Forelimb muscle (tissue), 1 donor: Measurements from ENCODE around the gene RYR1. TPM values are rescaled to one million over a fixed set of nuclear protein-coding genes. Genes with fewer than 3 reads are reported as not detected.

ENCODE experiments used
- DNase-seq: peaks from one replicate; pipeline ENCODE4 v3.0.0-alpha.2; 2013; ENCODE audit warnings: low read depth
- polyA plus RNA-seq: library from polyadenylated mRNA; unstranded; fragments of 120-200 nt; gene quantifications from one replicate; pipeline ENCODE4 v1.2.1, GENCODE V29; 2013; ENCODE audit not compliant: insufficient read length

Gene RYR1
- 572 TPM for polyA plus RNA-seq

DNA sequence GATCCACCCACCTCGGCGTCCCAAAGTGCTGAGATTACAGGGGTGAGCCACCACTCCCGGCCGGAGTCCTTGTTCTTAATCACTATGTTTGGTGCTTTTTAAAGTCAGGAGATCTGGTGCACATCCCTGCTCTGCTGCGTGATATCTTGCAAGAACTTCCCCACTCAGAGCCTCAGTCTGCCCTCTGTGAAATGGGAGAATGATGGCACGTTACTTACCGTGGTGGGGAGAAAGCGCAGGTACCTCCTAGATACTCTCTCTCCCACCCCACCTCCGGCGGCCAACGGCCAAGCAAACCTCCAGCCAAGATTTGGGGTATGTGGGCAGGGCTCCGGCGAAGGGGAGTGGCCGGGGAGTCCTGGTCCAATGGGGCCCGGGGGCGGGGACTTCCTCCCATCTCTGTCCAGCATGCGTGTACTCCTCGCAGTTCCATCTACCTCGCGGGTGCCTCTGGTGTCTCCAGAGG lies at the start of gene RYR1:
Gene RYR1 (plus strand): TSS at position 424 of the 466 bp plus-strand sequence. CDS start 139 bp downstream, outside the sequence.
- no peak for DNase-seq

GRCh38 chr19:38383743-38384142 lies 49.7 kb upstream of the RYR1 start:
- DNase-seq = no peak

DNA sequence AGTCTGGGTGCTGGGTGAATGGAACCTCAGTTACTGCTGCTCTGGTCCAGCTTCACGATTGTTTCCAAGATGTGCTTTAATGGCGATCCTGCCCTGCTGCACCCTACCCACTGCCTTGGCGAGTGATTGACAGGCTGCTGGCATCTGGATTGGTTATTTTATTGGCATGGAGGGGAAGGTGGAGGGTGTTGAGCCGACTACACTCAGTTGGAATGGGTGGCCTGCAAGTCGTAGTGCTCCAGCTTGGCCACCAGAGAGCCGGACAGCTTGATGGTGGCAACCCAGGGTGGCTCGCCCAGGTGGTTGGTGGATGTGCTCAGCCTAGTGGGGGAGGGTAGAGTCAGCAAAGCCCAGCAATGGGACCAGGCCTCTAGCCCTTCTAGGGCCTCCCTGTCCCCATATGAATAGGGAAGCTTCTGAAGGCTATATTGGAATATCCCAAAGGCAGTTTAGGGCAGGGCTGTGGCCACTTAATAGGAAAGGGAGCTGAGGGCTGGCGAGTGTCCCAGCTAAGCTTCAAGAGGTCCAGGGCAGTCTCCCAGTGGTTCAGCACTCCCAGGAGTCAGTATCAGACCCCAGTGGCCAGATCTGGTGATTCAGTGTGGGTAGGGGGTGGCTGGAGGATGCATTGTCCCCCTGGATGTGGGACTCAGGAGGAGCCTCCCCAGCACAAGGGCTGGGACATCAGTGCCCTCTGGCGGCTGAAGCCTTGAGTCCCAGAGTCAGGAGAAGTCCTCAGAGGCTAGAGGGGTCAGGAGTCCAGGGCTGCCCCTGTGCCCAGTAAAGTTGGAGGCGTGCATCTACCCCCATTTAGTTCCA lies 49.1 kb upstream of the RYR1 start:
- no peak for DNase-seq

DNA sequence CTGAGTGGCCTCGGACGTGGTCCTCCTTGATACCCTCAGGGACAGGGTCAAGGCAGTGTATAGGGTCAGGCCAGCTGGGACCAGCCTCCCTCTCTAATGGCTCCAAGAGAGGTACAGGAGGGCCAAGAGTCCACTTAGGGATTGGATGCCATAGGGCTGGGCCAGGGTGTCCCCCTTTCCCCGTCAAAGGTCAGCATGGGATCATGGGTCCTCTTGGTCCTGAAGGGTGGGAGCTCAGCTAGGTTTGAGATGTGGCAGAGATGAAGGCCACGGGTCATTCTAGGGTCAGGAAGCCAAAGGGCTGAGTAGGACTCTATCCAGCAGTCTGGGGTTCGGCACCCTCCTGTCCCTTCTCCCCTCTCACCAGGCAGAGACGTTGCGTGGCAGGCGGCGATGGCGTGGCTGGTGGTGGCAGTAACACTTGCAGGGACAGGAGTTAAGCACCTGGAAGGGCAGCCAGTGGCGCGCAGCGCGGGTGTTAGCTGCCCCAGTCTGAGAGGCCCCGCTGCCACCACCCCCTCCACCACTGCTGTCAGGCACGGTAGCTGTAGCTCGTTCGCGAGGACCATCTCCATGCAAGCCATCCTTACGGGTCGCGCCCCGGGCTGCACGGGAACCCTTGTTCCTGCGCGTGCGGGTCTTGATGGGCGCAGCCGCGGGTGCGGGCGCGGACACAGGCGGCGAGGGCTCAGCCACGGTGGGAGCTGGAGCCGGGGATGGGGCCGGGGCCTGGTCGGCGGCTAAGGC lies 48.3 kb upstream of the RYR1 start:
- no peak for DNase-seq

- DNase-seq = no peak
Measured at GRCh38 chr19:38385804-38386257, 47.7 kb upstream of the RYR1 start.

GRCh38 chr19:38386300-38386970 lies 47.1 kb upstream of the RYR1 start:
- no peak for DNase-seq

DNA sequence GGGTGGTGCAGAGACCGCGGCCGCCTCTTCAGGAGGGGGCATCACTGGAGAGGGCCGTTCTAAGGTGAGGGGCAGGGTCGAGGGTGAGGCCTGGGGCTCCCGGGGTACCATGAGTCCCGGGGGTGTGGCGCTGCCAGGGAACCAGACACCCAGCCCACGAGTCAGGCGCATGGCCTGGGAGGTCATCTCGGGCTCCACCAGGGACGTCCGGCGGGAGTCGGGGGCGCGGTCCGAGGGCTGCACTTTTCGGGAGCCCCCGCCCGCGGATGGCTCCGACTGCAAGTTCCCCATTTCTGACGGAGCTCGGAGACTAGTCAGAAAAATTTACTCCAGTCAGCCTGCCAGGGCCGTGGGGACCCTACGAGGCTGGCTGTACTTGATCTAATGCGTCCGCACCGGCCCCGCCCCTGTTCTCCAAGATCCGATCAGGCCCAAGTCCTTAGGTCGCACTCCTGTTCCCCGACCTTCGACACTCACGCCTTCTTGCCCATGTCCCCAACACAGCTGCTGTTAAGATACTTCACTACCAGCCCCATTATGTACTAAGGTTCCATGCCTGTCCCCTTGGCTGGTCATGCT lies 46.4 kb upstream of the RYR1 start:
- DNase-seq = no peak

DNA sequence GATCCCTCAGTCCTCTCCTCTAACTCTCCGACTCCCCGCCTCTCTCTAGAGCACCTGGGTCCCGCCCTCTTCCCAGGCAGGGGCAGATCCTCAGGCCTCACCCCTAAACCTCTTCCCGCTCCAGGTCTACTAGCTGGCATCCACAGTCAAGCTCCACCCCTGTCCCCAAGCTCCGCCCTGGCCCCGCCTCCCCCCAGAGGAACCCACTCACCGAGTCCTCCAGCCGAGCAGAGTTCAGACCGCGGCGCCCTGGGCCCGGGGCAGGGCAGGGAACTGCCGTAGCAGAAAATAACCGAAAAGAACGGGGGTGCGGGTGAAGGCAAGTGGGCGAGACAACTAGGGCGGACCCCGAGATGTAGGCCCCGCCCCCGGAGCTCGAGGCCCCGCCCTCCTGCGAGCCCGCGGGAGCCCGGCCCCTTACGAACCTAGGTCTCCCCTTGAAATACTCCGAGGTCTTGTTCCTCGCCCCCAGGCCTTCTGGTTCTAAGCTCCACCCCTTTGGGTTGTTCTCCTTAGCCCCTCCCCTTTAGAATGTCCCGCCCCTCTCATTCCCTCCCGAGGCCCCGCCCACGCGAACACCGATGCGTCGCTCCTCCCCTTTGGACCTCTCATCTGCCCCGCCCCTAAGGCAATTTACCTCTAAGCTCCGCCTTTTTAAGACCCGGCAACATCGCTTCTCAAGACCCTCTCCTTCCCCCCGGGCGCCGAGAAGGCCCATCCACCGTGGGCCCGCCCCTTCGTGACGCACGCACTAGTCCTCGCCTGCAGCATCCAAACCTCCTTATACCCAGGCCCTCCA lies 45.7 kb upstream of the RYR1 start, which contains the start of gene GGN:
Gene GGN (minus strand): TSS at position 485 of the 799 bp plus-strand sequence. CDS start 773 bp downstream, outside the sequence.
- no peak for DNase-seq

DNA sequence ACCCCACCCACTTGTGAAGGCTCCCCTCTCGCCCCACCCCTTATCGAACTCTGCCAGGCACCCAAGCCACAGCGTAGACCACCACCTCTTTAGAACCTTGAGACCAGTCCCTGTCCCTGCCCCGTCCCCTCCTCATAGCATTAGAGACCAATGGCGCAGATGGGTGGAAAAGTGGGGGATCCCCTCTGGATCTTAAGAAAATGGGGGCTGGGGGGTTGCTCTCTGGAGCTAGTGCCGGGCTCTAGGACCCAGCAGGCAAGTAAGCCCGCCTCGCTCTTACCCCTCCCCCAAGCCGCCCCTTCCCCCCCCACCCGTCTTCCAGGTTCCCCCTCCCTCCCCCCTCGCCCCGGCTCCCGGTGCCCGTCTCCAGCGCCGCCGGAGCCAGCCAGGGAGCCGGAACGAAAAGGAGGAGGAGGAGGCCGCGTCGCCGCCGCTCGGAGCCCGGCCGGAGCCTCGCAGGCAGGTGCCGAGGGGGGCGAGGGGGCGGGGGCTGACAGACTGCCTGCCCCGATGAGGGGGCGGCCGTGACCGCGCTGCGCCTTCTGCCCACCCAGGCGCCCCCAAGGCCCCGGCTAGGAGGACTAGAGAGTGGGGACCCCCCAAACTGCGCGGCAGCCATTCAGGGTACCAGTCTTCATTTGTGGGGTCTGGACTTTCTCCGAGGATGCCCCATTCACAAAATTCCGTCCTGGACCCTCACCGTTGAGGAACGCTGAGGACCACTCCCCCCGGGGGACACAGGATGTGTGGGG lies 45.0 kb upstream of the RYR1 start, which contains the start of gene SPRED3:
Gene SPRED3 (plus strand): TSS at position 349 of the 752 bp plus-strand sequence. CDS start 1,606 bp downstream, outside the sequence.
- no peak for DNase-seq

- no peak for DNase-seq
Measured at GRCh38 chr19:38389101-38389925, 44.2 kb upstream of the RYR1 start.

DNA sequence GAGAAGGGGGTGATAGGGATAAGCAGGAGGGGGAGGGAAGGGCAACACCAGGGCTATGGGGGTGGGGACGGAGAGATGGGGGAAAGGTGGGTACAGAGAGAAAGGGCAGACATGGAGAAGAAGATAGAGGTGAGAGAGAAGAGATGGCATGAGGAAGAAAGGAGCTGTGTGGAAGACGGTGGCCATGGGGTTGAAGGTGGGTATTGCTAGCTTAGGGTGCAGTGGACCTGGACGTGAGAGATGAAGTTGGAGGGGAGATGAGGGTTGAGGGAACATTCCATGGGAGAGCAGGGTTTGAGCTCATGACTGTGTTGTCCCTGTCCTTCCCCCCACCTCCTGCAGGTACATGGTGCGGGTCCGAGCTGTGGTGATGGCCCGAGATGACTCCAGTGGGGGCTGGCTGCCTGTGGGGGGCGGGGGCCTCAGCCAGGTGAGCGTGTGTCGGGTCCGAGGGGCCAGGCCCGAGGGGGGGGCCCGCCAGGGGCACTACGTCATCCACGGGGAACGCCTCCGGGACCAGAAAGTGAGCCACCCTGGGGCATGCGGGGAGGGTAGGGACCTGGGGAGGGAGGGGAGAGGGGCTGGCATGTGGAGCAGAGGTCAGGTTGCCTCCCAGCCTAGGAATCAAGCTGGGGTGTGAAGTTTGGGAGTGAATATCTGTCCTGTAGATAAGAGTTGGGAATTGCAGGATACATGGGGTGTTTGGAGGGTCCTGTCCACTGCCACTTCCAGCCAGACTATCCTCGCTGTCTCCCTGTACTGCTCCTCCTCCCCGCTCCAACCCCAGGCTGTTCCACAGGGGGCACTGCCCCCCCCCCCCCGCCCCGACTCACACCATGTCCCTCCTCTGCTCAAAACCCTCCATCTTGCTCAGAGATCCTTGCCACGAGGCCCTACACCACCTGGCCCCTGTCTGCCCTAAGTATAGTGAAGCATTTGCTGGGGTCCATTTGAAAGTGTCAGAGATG lies 43.2 kb upstream of the RYR1 start:
- DNase-seq = no peak

DNA sequence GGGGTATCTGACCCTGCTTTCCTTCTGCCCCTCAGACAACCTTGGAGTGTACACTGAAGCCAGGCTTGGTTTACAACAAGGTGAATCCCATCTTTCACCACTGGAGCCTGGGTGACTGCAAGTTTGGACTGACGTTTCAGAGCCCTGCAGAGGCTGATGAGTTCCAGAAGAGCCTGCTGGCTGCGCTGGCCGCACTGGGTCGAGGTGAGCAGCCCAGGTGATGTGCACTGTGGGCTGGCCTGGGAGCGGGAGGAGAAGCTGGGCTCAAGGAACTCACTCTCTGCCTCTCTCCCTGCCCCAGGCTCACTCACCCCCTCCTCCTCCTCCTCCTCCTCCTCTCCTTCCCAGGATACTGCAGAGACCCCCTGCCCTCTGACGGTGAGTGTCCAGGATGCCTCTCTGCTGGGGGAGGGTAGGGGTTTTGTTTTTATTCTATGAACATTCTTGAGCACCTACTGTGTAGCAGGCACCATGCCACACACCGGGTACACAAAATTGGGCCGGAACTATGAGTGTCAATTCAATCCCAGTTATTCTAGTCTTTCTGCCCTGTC lies 41.5 kb upstream of the RYR1 start:
- no peak for DNase-seq

- no peak for DNase-seq
Measured at GRCh38 chr19:38392707-38393308, 40.7 kb upstream of the RYR1 start.

- DNase-seq = no peak
Measured at GRCh38 chr19:38394488-38394887, 39.0 kb upstream of the RYR1 start.

- DNase-seq = no peak
Measured at GRCh38 chr19:38395381-38396114, 37.9 kb upstream of the RYR1 start.

GRCh38 chr19:38399081-38399480 lies 34.4 kb upstream of the RYR1 start:
- no peak for DNase-seq
